ENCODE results near the gene MNT.

GRCh38 chr17:2395258-2396181 is 5.3 kb downstream of the MNT start:
- TF ChIP-seq CTCF (IDR thresholded peaks at IDR 0.05) (peak in 1 of 5 experiments; percentile 12), EP300 (IDR thresholded peaks at IDR 0.05; ENCODE audit: low read depth) (no peak), POLR2AphosphoS5 (IDR thresholded peaks at IDR 0.05) (peak in 1 of 3 donors; percentile 26)

Measured in transverse colon (tissue), 4 donors.